HT1080 (cell line): Measurements from ENCODE around the gene B3GNT4. TPM values are rescaled to one million over a fixed set of nuclear protein-coding genes. Genes with fewer than 3 reads are reported as not detected.
"Not testable (repeated sequence)": the region's sequence is repeated elsewhere in the genome, so short reads cannot be mapped to it uniquely, and the experiment has no call there.

Experiments
- DNase-seq: peaks from one replicate; pipeline ENCODE4 v3.0.0-alpha.2; 2015; ENCODE audit warnings: low read depth
- polyA plus RNA-seq, 2 experiments: library from polyadenylated mRNA; depleted of rRNA; stranded (reverse); fragments of >200 nt; gene quantifications; 2 replicates each; pipeline ENCODE4 v1.2.3, GENCODE V29; 2015
- total RNA-seq: library from RNA; depleted of rRNA; stranded (reverse); fragments of >200 nt; shearing (Covaris generic); gene quantifications from 2 replicates; pipeline ENCODE4 v1.2.3, GENCODE V29; 2014; rRNA removed

Gene B3GNT4
- total RNA-seq, result 0.13 and 0.51 TPM in 2 replicates
- polyA plus RNA-seq (2015; cell fraction: cytosol; rRNA removed), result 0.38 and 0.64 TPM in 2 replicates
- 0.18 and 1.8 TPM in 2 replicates for polyA plus RNA-seq (2015; cell fraction: nucleus; rRNA removed)

DNA sequence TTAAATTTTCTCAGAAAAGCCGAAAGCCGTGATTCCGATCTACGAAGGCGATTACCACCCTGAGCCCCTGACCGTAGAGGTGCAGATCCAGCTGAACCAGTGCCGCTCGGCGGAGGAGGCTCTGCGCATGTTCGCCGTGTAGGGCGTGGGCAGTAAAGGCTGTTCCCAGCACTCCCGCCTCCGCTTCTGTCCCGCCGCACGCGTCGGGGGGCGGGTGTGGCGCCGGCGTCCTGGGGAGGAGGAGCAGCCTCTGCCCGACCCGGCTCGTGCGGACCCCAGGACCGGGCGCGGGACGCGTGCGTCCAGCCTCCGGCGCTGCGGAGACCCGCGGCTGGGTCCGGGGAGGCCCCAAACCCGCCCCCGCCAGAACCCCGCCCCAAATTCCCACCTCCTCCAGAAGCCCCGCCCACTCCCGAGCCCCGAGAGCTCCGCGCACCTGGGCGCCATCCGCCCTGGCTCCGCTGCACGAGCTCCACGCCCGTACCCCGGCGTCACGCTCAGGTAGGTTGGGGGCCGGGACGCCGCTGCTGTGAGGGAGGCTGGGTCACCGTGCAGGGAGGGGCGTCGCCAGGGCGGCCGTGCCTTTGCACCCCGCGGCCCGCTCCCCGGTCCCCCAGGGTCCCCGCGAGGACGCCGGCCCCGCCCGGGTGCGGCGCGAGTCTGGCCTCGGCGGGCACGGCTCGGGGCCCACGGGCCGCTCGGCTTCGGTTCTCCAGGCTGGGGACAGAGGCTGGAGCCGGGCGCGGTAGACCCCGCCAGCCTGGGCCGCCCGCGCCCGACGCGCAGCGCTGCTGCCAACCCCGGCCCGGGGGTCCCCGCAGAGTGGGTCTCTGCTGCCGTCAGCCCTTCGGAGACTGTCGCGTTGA, at the start of gene B3GNT4:
TSS of gene B3GNT4 (plus strand) at position 409 of the 866 bp plus-strand sequence. CDS start 910 bp downstream, outside the sequence.
- peak; percentile 56 for DNase-seq

DNA sequence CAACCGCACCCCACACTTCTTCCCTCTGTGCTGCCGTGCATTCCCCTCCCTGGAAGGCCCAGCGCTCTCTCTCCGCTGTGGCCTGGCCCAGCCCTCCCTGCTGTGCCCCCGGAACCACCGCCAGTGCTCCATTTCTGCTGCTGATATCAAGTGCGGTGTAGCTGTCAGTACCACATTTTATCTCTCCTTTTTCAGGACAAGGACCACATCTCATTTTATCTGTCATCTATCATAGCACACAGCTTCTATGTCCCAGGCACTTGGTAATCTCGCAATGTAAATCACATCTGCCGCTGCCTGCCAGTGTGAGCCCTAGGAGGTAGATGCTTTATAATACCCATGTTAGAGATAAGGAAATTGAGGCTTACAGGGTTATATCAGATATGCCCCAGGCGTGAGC, 47.8 kb upstream of the B3GNT4 start:
- DNase-seq, result no peak

DNA sequence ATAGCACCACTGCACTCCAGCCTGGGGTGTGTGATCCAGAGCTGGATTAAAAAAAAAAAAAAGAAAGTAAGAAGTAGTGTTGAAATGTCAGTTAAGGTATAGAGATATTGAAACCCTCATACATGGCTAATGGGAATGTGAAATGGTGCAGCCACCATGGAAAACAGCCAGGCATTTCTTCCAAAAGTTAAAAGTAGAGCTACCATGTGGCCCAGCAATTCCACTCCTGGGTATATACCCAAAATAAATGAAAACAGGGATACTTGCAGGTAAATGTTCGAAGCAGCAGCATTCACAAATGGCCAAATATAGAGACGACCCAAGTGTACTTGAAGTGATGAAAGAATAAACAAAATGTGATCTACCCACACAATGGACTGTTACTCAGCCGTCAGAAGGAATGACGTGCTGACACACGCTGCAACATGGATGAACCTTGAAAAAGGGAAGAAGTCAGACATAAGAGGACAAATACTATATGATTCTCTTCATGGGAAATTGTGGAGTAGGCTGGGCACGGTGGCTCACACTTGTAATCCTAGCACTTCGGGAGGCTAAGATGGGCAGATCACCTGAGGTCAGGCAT, 44.7 kb upstream of the B3GNT4 start:
- no peak for DNase-seq

DNA sequence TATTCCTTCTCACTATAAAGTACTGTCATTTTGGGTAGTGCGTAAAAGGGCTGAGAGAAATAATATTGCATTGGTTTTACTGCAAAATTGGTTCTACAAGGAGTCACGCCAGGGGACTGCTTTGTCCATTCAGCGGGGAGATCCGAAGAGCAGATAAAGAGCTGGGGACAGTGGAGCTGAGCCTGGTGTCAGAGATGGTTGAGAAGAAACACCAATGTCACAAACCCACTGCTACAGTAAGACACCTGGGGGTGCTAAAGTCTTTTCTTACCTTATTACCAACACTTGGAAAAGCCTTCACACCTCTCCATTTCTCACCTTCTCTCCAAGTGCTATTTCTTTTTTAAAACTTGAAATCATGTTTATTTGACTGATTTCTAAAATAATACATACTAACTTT, 43.6 kb upstream of the B3GNT4 start:
- no peak for DNase-seq

DNA sequence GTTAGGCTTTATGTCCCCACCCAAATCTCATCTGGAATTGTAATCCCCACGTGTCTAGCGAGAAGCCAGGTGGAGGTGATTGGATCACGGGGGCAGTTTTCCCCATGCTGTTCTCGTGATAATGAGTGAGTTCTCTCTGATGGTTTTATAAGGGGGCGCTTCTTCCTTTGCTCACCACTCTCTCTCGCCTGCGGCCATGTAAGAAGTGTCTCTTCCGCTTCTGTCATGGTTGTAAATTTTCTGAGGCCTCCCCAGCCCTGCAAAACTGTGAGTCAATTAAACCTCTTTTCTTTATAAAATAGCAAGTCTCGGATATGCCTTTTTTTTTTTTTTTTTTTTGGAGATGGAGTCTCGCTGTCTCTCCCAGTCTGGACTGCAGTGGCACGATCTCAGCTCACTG, 42.7 kb upstream of the B3GNT4 start:
- no peak for DNase-seq

DNA sequence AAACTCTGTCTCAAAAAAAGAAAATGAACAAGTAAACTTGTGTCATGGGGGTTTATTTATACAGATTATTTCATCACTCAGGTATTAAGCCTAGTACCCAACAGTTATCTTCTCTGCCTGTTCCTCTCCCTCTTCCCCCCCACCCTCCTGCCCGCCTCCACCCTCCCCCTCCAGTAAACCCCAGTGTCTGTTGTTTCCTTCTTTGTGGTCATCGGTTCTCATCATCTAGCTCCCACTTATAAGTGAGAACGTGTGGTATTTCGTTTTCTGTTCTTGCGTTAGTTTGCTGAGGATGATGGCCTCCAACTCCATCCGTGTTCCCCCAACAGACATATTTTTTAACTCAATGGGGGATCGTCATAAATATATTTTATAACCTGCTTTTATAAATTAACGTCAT, 41.8 kb upstream of the B3GNT4 start:
- DNase-seq, result no peak

DNA sequence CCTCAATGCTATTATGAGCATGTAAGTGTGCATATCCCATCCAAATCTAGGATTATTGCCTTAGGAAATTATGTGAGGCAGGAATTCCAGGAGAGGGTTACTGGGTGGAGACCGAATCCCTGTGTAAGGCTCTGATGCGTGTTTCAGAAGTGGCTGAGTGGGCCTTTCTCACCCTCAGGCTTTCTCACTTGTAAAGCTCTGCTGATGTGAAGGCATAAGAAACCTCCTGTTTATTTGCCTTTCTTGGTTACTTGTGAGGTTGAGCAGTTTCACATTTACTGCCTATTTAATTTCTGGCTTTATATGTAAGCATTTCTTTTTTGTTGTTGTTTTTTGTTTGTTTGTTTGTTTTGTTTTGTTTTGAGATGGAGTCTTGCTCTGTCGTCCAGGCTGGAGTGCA, 40.5 kb upstream of the B3GNT4 start:
- no peak for DNase-seq

DNA sequence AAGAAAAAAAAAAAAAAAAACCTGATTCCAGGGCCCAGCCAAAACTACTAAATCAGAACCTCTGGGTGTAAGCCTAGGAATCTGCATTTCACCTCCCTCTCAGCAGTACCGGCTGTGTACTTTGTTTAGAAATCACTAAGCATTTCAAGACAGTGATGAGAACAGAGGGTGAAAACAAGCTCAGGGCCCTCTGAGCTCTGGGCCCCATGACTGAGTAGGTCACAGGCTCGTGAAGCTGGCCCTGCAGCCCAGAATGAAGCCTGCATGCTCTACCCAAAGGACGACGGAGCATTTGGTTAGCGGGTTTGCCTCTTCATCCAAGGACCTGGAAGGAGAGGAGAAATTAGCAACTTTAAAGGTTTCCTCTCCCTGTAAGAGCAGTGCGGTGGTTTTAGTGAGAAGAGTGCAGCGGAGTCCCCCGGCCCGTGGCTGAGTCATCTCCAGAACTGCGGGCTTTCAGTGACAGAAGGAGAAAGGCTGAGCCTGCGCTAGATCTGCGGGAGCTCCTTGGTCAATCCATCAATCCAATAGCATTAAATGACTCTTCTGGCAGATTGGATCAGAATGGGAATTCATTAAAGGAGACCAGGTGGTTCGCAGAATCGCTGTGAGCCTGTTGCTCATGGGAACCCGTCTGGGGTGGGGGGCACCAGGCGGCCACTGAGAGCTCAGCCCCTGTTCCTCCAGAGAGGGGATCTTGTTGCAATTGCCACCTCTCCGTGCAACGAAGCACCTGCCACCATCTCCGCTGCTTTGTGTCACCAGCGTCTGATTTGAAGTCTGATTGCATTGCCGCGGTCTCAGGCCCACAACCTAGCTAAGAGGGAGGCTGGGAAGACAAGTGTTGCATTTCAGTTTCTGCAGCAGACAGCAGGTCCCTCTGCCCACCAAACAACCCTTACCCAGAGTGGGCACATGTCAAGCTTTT, 36.8 kb upstream of the B3GNT4 start:
- DNase-seq, result no peak

DNA sequence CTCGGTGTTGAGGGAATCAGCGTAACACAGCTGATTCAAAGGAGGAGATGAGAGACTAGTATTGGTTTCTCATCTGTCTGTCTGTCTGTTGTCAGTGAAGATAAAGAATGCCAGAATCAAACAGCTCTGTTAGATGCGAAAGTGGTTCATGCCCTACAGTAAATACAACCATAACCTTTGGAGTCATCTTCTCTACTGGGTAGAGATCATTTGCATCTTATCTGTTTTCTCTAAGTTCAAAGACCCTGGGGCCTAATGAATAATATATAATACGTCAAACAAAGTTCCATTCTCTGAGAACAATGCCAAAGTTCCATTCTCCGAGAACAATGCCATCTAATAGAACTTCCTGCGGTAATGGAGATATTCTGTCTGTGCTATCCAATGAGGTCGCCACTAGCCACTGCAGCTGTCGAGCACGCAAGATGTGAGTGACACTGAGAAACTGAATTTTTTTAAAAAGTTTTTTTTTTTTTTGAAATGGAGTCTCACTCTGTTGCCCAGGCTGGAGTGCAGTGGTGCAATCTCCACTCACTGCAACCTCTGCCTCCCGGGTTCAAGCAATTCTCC, 36.1 kb upstream of the B3GNT4 start:
- DNase-seq, result no peak

DNA sequence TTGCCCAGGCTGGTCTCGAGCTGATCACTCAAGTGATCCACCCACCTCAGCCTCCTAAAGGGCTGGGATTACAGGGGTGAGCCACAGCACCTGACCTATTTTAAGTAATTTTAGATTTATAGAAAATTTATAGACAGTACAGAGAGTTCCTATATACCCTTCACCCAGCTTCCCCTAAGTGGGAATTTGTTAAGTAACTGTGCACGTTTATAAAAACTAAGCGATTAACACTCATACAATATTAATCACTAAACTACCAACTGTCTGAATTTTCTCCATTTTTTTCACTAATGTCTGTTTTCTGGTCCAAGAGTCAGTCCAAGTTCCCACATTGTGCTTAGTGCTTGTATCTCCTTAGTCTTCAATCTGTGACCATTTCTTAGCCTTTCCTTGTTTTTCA, 35.0 kb upstream of the B3GNT4 start:
- DNase-seq, result no peak

DNA sequence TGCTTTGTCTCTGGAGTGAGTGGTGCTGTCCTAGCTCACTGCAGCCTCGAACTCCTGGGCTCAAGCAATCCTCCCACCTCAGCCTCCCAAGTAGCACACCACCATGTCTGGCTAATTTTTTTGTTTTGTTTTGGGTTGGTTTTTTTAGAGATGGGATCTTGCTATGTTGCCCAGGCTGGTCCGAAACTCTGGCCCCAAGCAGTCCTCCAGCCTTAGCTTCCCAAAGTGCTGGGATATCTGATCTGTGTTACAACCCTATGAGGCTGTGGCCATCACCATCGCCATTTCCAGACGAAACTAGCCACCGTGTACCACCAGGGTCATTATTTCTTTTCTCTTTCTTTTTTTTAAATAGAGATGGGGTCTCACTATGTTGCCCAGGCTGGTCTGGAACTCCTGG, 32.1 kb upstream of the B3GNT4 start:
- DNase-seq, result no peak

DNA sequence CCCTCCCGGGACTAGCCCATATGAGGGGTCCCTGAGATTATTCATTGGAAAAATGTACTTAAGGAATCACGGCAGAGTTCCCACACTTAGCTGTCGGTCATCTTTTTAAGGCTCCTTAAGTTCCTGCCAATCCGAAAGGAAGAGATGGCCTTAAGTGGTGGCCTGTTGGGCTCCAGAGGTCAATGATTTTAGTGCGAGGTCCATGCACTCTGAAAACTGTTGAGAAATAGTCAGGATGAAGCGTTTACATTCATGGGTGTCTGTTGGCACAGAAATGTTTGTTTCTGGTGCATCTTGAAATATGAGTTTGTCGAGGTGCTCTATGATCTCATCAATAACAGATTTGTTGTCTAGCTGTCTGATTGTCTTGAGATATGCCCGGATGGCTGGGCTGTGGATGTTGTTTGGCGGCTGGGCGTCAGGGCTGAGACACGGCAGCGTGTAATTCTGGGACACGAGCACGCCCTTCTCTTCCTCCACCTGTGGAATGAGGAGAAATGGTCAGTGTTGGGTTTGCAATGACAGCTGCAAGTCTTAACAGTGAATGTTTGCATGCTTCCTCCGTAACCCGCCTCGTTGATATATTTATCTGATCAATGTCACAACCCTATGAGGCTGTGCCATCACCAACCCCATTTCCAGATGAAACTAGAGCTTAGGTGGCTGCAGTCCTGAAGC, 31.1 kb upstream of the B3GNT4 start:
- no peak for DNase-seq

DNA sequence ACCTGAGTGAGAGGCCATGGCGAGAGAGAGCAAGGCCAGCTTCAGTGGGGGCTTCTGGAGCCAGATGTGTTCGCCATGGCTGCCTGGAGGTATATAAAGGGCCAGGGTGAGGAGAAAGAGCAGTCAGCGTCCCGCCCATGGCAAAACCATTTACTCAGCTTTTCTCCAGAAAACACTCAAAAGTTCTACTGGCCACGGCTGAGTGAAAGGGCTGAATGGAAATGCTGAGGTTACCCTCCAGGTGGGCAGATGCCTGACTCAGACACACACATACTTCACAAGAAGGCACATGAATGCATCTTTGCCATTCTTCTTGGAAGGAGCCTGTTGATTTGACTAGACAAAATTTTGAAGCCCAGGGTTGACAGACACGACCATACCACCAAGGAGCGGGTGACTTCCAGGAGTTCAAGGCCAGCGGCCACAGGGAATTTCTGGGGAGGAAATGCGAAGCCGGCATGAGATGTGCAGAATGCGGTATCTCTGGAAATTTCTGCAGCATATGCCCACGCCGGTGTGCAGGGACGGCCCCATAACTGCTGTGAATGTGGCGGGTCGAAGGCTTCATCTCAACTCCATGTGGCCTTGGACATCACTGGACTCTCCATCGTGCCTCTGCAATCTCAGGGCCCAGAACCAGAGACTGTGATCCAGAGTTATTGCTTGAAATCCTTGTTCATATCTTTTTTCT, 29.2 kb upstream of the B3GNT4 start, which contains the start of gene IL31:
TSS of gene IL31 (minus strand) at position 67 of the 691 bp plus-strand sequence. CDS start at position 18, 49 bp downstream.
- no peak for DNase-seq

DNA sequence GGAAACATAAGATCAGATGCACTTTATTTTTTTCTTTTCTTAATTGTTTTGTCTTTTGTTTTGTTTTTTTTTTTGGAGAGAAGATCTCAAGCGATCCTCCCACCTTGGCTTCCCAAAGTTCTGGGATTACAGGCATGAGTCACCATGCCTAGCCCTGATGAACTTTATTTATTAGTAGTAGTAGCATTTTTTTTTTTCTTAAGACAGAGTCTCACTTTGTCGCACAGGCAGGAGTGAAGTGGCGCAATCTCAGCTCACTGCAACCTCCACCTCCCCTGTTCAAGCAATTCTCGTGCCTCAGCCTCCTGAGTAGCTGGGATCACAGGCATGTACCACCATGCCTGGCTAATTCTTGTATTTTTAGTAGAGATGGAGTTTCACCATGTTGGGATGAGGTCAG, 27.0 kb upstream of the B3GNT4 start:
- DNase-seq, result not testable (repeated sequence)

DNA sequence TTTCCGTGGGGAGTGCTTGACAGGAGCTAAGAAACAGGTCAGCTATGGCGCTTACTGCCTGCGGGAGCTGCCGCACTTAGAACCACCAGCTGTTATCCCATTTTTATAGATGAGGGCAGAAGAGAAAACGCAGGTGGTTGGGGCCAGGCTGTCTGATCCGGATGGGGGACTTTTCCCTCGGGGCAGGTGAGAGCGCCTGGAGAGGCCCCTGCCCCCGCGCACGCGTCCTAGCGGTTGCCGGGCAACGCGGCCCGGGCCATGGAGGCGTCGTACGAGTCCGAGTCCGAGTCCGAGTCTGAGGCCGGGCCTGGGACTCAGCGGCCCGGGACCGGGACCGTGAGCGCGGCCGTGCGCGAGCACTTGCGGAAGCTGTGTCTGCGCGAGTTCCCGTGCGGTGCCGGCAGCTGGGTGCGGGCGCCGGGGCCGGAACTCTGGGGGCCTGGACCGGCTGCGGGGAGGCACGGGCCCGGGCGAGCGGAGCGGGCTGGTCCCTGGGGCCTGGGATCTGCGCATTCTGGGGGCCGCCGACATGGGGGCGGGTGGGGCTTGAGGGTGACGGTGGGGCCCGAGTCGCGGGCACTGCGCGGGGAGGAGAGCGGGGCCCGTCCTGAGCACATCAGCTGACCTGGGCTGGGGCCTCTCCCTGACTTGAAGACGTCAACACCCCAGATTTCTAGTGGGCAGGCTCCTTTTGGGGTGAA, 20.5 kb upstream of the B3GNT4 start, which contains the start of gene LRRC43:
TSS of gene LRRC43 (plus strand) at position 237 of the 701 bp plus-strand sequence. CDS start at position 259, 22 bp downstream.
- DNase-seq, result no peak

DNA sequence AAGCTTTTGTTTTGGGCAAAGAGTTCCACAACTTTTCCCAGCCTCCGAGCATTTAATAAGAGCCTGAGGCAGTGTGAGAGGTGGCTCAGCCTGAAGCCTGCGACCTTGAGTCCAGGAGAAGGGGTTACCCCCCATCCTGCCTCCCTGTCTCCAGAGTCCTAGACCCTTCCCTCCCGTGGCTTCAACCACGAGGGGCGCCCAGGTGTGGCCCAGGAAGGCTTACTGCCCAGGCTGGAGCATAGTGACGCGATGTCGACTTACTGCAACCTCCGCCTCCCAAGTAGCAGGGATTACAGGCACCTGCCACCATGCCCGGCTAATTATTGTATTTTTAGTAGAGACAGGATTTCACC, 19.9 kb upstream of the B3GNT4 start:
- no peak for DNase-seq

DNA sequence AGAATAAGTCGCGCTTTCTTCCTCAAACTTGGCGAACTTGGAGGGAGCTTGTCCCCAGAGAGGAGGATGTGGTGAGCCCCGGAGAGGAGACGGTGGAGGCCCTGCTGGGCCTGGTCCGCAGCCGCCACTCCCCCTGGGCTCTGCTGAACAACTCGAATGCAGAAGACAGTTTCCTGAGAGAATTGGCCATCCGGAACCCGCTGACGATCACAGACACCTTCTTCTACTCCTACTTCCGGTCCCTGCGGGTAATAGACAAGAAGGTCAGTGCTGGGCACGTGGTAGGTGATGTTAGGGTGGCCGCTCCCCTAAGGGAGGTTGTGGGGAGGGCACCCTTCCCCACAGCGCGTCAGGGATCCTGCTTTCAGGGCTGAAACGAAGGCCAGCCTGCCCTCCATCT, 19.0 kb upstream of the B3GNT4 start:
- no peak for DNase-seq

DNA sequence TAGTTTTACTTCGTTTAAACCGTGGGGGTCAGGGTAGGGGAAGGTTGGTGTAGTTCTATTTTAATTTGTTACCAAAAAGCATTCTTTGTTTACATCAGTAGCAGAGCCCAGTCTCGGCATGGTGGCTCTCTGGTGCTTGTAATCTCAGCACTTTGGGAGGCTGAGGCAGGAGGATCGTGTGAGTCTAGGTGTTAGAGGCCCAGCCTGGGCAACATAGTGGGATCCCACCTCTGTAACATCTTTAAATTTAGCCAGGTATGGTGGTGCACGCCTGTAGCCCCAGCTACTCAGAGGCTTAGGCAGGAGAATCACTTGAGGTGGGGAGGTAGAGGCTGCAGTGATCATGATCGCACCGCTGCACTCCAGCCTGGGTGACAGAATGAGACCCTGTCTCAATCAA, 18.4 kb upstream of the B3GNT4 start:
- no peak for DNase-seq

DNA sequence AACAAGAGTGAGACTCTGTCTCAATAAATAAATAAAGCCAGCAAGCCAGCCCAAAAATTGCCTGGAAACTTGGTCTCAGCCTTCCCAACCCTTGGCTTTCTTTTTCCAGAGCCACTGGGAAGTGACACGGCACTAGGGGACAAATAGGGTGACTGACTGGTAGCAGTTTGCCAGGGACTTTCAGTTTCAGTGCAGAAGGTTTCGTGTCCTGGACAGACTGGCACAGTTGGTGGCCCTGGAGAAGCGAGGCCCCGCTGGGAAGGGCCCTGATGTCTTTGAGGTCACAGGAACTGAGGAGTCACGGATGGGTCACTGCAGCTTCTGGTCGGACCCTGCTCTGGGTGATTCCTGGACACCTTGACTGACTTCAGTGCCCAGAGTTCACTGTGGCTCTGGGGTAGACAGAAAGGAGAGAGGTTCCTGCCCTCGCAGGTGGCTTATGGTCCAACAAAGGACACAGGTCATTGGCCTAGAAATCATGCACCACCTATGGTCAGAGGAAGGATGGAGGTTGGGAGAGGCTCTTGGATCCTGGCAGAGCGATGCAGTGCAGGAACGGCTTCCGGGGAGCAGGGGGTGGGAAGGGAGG, 17.9 kb upstream of the B3GNT4 start:
- DNase-seq, result no peak
